Measurements from ENCODE around the gene CEP250. TPM values are rescaled to one million over a fixed set of nuclear protein-coding genes. Genes with fewer than 3 reads are reported as not detected.
"Not testable (repeated sequence)": the region's sequence is repeated elsewhere in the genome, so short reads cannot be mapped to it uniquely, and the experiment has no call there.

Gene CEP250
- total RNA-seq, 1 donor from 2014 or later = 58.5 TPM

GRCh38 chr20:35515341-35515740 is 59.9 kb downstream of the CEP250 start:
- no peak for TF ChIP-seq CTCF (IDR thresholded peaks at IDR 0.05)
- no peak overlapping the region for H3K27ac Mint-ChIP-seq (ENCODE audit: unreplicated experiment)
- no peak overlapping the region for H3K4me3 Mint-ChIP-seq (ENCODE audit: unreplicated experiment)

GRCh38 chr20:35515949-35516645 is 60.7 kb downstream of the CEP250 start:
- no peak for DNase-seq (ENCODE audit: extremely low spot score, unreplicated experiment)
- H3K4me1 Mint-ChIP-seq (ENCODE audit: unreplicated experiment) = peaks cover 3% of the 10 kb centered on the region
- H3K9me3 Mint-ChIP-seq (ENCODE audit: unreplicated experiment) = no peaks in the 10 kb centered on the region
- H3K27me3 Mint-ChIP-seq (ENCODE audit: unreplicated experiment) = no peaks in the 10 kb centered on the region
- no peak overlapping the region for H3K27ac Mint-ChIP-seq (ENCODE audit: unreplicated experiment)
- TF ChIP-seq CTCF (IDR thresholded peaks at IDR 0.05) = no peak
- no peak overlapping the region for H3K4me3 Mint-ChIP-seq (ENCODE audit: unreplicated experiment)
- H3K36me3 Mint-ChIP-seq (ENCODE audit: unreplicated experiment) = peaks cover 13% of the 10 kb centered on the region

More at GRCh38 chr20:35515341-35515740, 59.9 kb downstream of the CEP250 start:
- no peak for DNase-seq (ENCODE audit: extremely low spot score, unreplicated experiment)
- Mint-ChIP-seq H3K36me3 (ENCODE audit: unreplicated experiment) (peaks cover 13% of the 10 kb centered on the region), H3K4me1 (ENCODE audit: unreplicated experiment) (peaks cover 3% of the 10 kb centered on the region), H3K27me3 (ENCODE audit: unreplicated experiment) (no peaks in the 10 kb centered on the region), H3K9me3 (ENCODE audit: unreplicated experiment) (no peaks in the 10 kb centered on the region)

GRCh38 chr20:35517125-35517524 is 61.7 kb downstream of the CEP250 start:
- Mint-ChIP-seq H3K36me3 (ENCODE audit: unreplicated experiment) (peaks cover 5% of the 10 kb centered on the region), H3K27ac (ENCODE audit: unreplicated experiment) (no peak overlapping the region), H3K4me1 (ENCODE audit: unreplicated experiment) (peaks cover 3% of the 10 kb centered on the region), H3K27me3 (ENCODE audit: unreplicated experiment) (no peaks in the 10 kb centered on the region), H3K9me3 (ENCODE audit: unreplicated experiment) (no peaks in the 10 kb centered on the region), H3K4me3 (ENCODE audit: unreplicated experiment) (no peak overlapping the region)
- no peak for TF ChIP-seq CTCF (IDR thresholded peaks at IDR 0.05)
- DNase-seq (ENCODE audit: extremely low spot score, unreplicated experiment) = no peak

- not testable (repeated sequence) for H3K27ac Mint-ChIP-seq (ENCODE audit: unreplicated experiment); DNase-seq (ENCODE audit: extremely low spot score, unreplicated experiment); H3K4me1 Mint-ChIP-seq (ENCODE audit: unreplicated experiment); H3K36me3 Mint-ChIP-seq (ENCODE audit: unreplicated experiment); H3K9me3 Mint-ChIP-seq (ENCODE audit: unreplicated experiment); H3K4me3 Mint-ChIP-seq (ENCODE audit: unreplicated experiment); H3K27me3 Mint-ChIP-seq (ENCODE audit: unreplicated experiment)
These were observed 62.4 kb downstream of the CEP250 start for GRCh38 chr20:35517767-35518166.

GRCh38 chr20:35518955-35519354 is 63.6 kb downstream of the CEP250 start:
- H3K9me3 Mint-ChIP-seq (ENCODE audit: unreplicated experiment) = no peaks in the 10 kb centered on the region
- H3K4me3 Mint-ChIP-seq (ENCODE audit: unreplicated experiment) = no peak overlapping the region
- H3K27me3 Mint-ChIP-seq (ENCODE audit: unreplicated experiment) = no peaks in the 10 kb centered on the region
- H3K27ac Mint-ChIP-seq (ENCODE audit: unreplicated experiment) = no peak overlapping the region
- peaks cover 2% of the 10 kb centered on the region for H3K36me3 Mint-ChIP-seq (ENCODE audit: unreplicated experiment)
- no peak for DNase-seq (ENCODE audit: extremely low spot score, unreplicated experiment)
- peaks cover 3% of the 10 kb centered on the region for H3K4me1 Mint-ChIP-seq (ENCODE audit: unreplicated experiment)
- TF ChIP-seq CTCF (IDR thresholded peaks at IDR 0.05) = no peak

Data from osteocyte (in vitro differentiated cells).